K562 (cell line): ENCODE data around the gene GPX1. TPM values are rescaled to one million over a fixed set of nuclear protein-coding genes. Genes with fewer than 3 reads are reported as not detected.

Experiments
- ARNT ChIP-seq, 2 experiments: fragments of 450-650 bp; IDR thresholded peaks; 2 replicates each; pipeline ENCODE4 v1.6.1; 2016; ENCODE audit warnings: mild to moderate bottlenecking in 1 of 2
- BDP1 ChIP-seq: IDR thresholded peaks from 3 replicates; pipeline ENCODE4 v1.6.1; 2011; ENCODE audit not compliant: insufficient read length, insufficient read depth
- CBX3 ChIP-seq, 2 experiments: IDR thresholded peaks; 1 replicate in 1 of 2; 2 replicates in 1 of 2; pipeline ENCODE4 v1.6.1; 2012; ENCODE audit warnings: inconsistent platforms in 2 of 2, low read length in 2 of 2, borderline replicate concordance in 1 of 2, control low read depth in 1 of 2
- CREM ChIP-seq: IDR thresholded peaks from 2 replicates; pipeline ENCODE4 v1.6.1; 2014; ENCODE audit warnings: antibody characterized with exemption, low read depth
- DMBX1 ChIP-seq: fragments of 250-450 bp; sonication (Bioruptor Pico); IDR thresholded peaks from 2 replicates; pipeline ENCODE4 v1.8.0; 2022; ENCODE audit warnings: inconsistent platforms, mild to moderate bottlenecking, moderate library complexity, borderline replicate concordance
- GATAD2A ChIP-seq: fragments of 450-650 bp; IDR thresholded peaks from 2 replicates; pipeline ENCODE4 v1.6.1; 2017
- HSF4 ChIP-seq: fragments of 250-450 bp; sonication (Bioruptor Pico); IDR thresholded peaks from 2 replicates; pipeline ENCODE4 v2.1.2; 2022; ENCODE audit warnings: mild to moderate bottlenecking, moderate library complexity, borderline replicate concordance
- KDM1A ChIP-seq, 2 experiments: fragments of 450-650 bp; IDR thresholded peaks; 2 replicates each; pipeline ENCODE4 v1.6.1; 2016; ENCODE audit warnings: mild to moderate bottlenecking in 2 of 2
- L3MBTL2 ChIP-seq: fragments of 450-650 bp; IDR thresholded peaks from 2 replicates; pipeline ENCODE4 v1.6.1; 2016; ENCODE audit warnings: mild to moderate bottlenecking, moderate library complexity
- LCOR ChIP-seq: sonication (generic); formaldehyde crosslinking; IDR thresholded peaks from 2 replicates; pipeline ENCODE4 v1.8.0; 2022; ENCODE audit warnings: mild to moderate bottlenecking, missing genetic modification reagents
- MTA3 ChIP-seq: fragments of 450-650 bp; formaldehyde crosslinking; IDR thresholded peaks from 2 replicates; pipeline ENCODE4 v1.6.1; 2017; ENCODE audit warnings: mild to moderate bottlenecking, borderline replicate concordance
- NR4A1 ChIP-seq, 2 experiments: fragments of 250-450 bp in 1 of 2; fragments of 450-650 bp in 1 of 2; sonication (Bioruptor Pico) in 1 of 2; IDR thresholded peaks; 2 replicates each; pipeline versions ENCODE4 v1.4.0 to v1.6.1; 2016 to 2020; ENCODE audit warnings: mild to moderate bottlenecking in 2 of 2, missing compliant biosample characterization in 1 of 2, missing genetic modification characterization in 1 of 2, moderate library complexity in 1 of 2
- ZBTB17 ChIP-seq: fragments of 450-650 bp; formaldehyde crosslinking; IDR thresholded peaks from 2 replicates; pipeline ENCODE4 v1.4.0; 2020; ENCODE audit warnings: mild to moderate bottlenecking
- ZNF175 ChIP-seq: fragments of 200-800 bp; sonication (Bioruptor generic); IDR thresholded peaks from 2 replicates; pipeline ENCODE4 v1.6.1; 2016; ENCODE audit warnings: low read depth, mild to moderate bottlenecking, missing genetic modification characterization, missing compliant biosample characterization
- ZNF212 ChIP-seq: fragments of 450-650 bp; formaldehyde crosslinking; IDR thresholded peaks from 2 replicates; pipeline ENCODE4 v1.4.0; 2020; ENCODE audit warnings: mild to moderate bottlenecking
- ZNF253 ChIP-seq: fragments of 250-450 bp; sonication (Bioruptor Pico); conservative IDR thresholded peaks from 2 replicates; pipeline ENCODE4 v1.6.1; 2021; ENCODE audit warnings: mild to moderate bottlenecking
- ZNF263 ChIP-seq: sonication (generic); formaldehyde crosslinking; IDR thresholded peaks from 2 replicates; pipeline ENCODE4 v1.8.0; 2022; ENCODE audit warnings: mild to moderate bottlenecking, missing genetic modification reagents, borderline replicate concordance
- ZNF766 ChIP-seq: fragments of 200-800 bp; sonication (Bioruptor generic); conservative IDR thresholded peaks from 2 replicates; pipeline ENCODE4 v1.6.1; 2016; ENCODE audit warnings: missing genetic modification characterization, missing compliant biosample characterization
- polyA plus RNA-seq, 8 experiments: library from polyadenylated mRNA; depleted of rRNA in 4 of 8; stranded (reverse) in 5 of 8; unstranded in 3 of 8; fragments of >200 nt; fragmentation: Nextera tagmentation in 2 of 8; fragmentation: Illumina TruSeq in 1 of 8; extraction: Ambion mirVana in 2 of 8; extraction: Trizol in 1 of 8; gene quantifications; 2 replicates each; pipeline versions ENCODE4 v1.2.1 to v1.2.3, GENCODE V29; 2011 to 2014; ENCODE audit warnings: inconsistent platforms in 1 of 8, missing spikeins in 1 of 8
- total RNA-seq, 7 experiments: library from RNA; depleted of rRNA in 6 of 7; stranded (reverse); fragments of >200 nt in 6 of 7; fragmentation: Illumina TruSeq in 2 of 7; extraction: Trizol in 2 of 7; gene quantifications; 2 replicates each; pipeline versions ENCODE4 v1.2.1 to v1.2.3, GENCODE V29; 2011 to 2021; ENCODE audit warnings: low replicate concordance in 1 of 7
- TF ChIP-seq, protein P1 (sequence below): sonication (generic); formaldehyde crosslinking; IDR thresholded peaks from 2 replicates; pipeline ENCODE4 v1.8.0; 2022; ENCODE audit warnings: mild to moderate bottlenecking, low read depth, missing genetic modification reagents
- TF ChIP-seq, protein P2 (sequence below): sonication (generic); formaldehyde crosslinking; IDR thresholded peaks from 2 replicates; pipeline ENCODE4 v1.5.0; 2020; ENCODE audit warnings: missing genetic modification reagents

GPX1 gene
- total and polyA plus RNA-seq, 9 of the 15 experiments (the other 6 are each of a cell fraction or from before 2014, with no cell fraction given): 0.08 to 1.3 (median 0.21) TPM; not detected in 5

DNA sequence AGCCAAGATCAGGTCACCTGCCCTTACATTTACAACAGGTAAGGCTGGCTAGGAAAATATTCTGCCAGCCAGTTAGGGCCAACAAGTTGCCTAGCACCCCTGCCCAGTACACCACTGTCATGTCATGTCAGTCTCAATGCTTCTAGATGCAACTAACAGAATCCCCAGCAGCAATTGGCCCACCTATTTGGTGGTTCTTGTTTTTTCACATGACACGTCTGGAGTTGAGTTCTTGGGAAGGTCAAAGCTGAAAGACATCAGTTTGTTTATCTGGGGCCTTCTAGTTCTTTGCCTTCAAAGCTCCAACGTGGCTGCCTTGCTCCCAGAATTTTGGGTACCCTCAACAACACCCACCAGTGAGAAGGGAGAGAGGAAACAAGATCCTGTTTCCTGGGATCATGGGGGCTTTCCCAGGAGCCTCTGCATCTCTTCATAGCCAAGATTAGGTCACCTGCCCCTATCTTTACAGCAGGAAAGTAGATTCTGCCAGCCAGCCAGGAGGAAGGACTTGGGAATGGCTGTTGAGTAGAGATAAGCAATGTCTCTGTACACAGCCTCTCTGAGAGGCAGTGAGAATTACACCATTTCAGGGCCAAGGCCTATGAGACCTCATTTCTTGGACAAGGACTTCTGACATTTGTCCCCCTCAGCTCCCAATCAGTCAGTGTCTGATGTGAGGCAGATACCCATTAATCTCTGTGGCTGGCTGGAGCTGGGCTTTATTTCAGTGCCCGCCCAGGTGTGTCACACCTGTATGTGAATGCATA, 8.6 kb downstream of the GPX1 start (continued):
- TF ChIP-seq ZNF212 (CRISPR knock-in tag) (no peak), ZNF175 (CRISPR knock-in tag) (peak; percentile 73; the same call in 1 of the 2 replicates), HSF4 (CRISPR knock-in tag) (0 out of 2 replicates have a peak, but pooled peaks have one; percentile 15), CREM (peak; percentile 33; the same call in 1 of the 2 replicates), CBX3 (IDR thresholded peaks at IDR 0.05; ENCODE audit: borderline replicate concordance in 1 of 2, low read length in 2 of 2) (peak in 1 of 2 experiments; percentile 41; a peak in 1 of 3 replicates), ZNF253 (CRISPR knock-in tag) (no peak), L3MBTL2 (peak; percentile 71), ZNF766 (CRISPR knock-in tag) (peak; percentile 64), ARNT (IDR thresholded peaks at IDR 0.05) (0 out of 4 replicates have a peak, but pooled peaks of 1 of the 2 experiments have one; percentile 18), LCOR (CRISPR knock-in tag) (no peak), ZNF263 (CRISPR knock-in tag) (no peak), BDP1 (no peak), ZBTB17 (no peak), MTA3 (0 out of 2 replicates have a peak, but pooled peaks have one; percentile 44), DMBX1 (CRISPR knock-in tag) (0 out of 2 replicates have a peak, but pooled peaks have one; percentile 66), KDM1A (IDR thresholded peaks at IDR 0.05) (peak; percentile 63 to 81), NR4A1 (CRISPR knock-in tag; IDR thresholded peaks at IDR 0.05) (no peak), NR4A1 (tag; IDR thresholded peaks at IDR 0.05) (0 out of 2 replicates have a peak, but pooled peaks have one; percentile 44), GATAD2A (peak; percentile 68; the same call in 1 of the 2 replicates)
- TF ChIP-seq, protein P1, sequence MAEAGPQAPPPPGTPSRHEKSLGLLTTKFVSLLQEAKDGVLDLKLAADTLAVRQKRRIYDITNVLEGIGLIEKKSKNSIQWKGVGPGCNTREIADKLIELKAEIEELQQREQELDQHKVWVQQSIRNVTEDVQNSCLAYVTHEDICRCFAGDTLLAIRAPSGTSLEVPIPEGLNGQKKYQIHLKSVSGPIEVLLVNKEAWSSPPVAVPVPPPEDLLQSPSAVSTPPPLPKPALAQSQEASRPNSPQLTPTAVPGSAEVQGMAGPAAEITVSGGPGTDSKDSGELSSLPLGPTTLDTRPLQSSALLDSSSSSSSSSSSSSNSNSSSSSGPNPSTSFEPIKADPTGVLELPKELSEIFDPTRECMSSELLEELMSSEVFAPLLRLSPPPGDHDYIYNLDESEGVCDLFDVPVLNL (CRISPR knock-in tag): no peak
- TF ChIP-seq, protein P2, sequence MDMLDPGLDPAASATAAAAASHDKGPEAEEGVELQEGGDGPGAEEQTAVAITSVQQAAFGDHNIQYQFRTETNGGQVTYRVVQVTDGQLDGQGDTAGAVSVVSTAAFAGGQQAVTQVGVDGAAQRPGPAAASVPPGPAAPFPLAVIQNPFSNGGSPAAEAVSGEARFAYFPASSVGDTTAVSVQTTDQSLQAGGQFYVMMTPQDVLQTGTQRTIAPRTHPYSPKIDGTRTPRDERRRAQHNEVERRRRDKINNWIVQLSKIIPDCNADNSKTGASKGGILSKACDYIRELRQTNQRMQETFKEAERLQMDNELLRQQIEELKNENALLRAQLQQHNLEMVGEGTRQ (CRISPR knock-in tag): peak; percentile 46
